Urothelium cell line (cell line): ENCODE results near the gene TRIM38.

Source experiments
- DNase-seq: peaks from one replicate; pipeline ENCODE4 v3.0.0; 2011; ENCODE audit warnings: low spot score, mixed read lengths
- FAIRE-seq: peaks from 2 replicates; lab custom pipeline; 2011; peaks lifted over from hg19 to GRCh38; lab: Jason Lieb, UNC

The TRIM38 gene

DNA sequence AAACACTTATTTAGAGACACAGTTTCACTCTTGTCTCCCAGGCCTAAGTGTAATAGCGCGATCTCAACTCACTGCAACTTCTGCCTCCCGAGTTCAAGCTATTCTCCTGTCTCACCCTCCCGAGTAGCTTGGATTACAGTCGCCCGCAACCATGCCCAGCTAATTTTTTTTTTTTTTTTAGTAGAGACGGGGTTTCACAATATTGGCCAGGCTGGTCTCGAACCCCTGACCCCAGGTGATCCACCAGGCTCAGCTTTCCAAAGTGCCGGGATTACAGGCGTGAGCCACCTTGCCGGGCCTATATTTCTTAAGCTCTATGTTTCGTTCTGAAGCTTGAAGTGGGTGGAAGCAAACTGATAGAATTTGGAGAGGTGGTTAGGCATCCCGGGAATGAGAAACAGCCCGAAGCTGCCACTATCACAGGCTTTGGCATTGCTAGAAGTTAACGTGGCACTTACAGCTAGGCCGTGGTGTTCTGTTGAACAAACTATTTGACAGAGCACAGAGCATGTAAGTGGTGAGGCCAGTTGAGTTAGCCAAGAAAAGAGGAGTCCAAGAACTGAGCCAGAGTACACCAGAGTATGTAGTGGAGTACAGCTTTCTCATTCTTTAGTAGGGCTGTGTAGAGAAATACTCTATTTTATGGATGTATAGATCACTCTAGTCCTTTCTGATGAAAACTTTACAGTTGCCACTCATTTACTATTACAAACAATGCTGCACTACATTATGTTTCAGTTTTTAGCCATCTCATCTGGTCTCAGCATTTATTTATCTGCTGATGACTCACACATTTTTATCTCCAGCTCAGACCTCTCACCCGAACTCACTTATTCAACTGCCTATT, 62.7 kb downstream of the TRIM38 start:
- FAIRE-seq (no peak), DNase-seq (no peak)

DNA sequence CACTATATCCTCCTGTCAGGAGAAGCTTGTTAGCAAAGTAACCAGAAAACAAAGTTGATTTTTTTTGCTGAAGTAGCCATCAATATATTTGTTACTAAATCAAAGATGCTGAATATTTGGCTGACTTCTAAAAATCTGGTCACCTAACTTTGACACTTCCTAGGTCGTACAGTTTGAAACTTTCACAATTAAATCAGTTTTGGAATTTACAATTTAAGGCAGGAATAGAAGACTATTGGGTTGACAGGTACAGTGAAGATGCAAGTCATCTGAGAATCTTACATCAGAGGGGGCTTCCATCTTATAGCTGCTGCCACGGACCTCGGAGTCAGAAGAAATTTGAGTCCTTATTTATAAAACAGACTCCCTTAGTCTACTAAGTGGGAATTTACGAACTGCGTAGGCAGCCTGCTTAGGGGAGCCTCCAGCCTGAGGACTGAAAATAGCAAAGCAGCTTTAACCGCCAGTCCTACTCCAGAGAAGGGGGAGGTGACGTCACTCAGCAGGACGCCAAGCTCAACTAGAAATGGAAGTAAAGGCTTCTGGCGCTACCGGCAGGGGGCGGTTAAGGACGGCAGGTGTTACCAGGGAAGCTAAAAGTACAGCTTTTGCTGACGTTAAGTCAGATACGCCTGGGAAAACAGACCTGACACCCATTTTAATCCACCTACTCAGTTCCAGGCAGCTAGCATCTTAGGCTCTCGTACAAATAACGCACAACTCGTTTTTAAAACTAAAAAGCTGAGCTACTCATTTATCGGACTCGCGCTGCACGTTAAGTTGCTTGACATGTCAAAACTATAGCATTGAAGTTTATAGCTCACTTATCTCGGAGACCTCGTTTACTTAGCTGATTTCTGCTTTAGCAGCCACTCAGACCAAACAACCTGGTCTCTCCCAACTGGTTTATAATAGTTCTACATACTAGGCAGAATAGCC, 63.6 kb downstream of the TRIM38 start:
- DNase-seq (peak; percentile 53), FAIRE-seq (no peak)

DNA sequence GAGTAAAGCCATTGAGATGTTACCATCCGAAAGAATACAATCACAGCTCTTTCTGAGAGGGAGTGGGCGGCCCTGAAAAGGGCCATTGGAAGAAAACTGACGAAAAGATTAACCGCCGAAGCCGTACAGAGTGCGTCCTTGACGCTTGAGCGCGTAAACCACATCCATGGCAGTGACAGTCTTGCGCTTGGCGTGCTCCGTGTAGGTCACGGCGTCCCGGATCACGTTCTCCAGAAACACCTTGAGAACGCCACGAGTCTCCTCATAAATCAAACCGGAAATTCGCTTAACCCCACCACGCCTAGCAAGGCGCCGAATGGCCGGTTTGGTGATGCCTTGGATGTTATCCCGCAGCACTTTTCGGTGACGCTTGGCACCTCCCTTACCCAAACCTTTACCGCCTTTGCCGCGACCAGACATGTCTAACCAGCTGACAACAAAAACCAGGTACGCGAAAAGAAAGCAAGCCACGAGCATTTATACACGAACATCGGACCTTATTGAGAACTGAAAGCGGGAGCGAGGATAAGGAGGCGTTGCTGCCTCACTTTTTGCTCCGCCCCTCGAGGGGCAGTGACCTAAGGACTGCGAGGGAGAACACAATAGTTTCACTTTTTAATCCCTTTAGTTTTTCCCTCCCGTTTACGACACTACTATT, 64.4 kb downstream of the TRIM38 start:
- FAIRE-seq (peak; percentile 61), DNase-seq (peak; percentile 66)

DNA sequence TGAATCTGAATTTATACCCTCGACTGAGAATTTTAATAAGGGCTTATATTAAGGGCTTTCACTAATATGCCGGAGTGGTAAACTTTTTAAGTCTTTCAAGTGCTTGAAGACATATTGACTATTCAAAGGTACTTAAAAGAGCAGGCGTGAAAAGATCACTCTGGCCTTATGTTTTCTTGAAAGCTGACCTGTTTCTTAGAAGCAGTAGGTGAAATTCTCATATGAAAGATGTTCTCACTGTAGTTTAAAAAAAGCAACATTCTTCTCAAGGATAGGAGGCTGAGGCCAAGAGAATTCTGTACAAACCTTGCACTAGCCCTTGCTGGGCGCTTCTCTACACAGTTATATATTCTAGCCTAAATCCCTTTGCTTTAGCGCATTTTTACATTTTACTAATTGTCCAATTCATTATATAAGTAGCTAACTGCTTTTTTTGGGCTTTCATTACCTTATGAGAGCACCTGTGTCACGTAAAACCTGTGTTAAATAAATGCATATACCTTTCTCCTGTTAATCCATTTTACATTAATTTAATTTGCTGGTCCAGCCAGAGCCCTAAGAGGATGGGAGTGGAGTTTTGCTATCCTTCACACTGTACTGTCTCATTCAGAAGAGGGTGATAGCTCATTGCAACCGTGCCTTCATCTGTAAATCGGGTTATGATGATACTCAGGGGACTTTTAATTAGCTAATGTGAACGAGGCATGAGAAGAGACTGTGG, 65.0 kb downstream of the TRIM38 start:
- FAIRE-seq (no peak), DNase-seq (no peak)

DNA sequence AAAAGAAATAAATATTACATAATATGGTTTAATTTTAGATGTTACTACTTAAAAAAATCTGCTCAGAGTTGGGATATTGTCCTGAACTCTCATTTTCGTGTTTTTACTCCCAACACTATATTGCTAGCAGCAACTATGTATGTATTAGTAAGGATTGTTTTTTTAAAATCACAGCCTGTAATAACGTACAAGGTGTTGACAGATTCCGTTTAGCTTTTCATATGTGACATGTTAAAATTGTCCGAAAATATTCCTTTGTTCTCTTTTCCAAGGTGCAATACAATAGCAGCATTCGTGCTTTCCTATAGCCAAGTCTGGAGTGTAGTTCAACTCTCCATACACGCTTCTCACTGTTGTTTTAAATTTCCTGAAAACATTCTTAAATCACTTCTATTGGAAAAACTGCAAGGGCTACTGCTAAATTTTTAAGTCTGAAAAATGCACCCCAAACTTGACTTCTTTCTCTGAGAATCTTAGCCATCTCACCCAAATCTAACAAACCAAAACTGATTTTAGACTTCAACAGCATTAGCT, 65.7 kb downstream of the TRIM38 start:
- FAIRE-seq (no peak), DNase-seq (no peak)

DNA sequence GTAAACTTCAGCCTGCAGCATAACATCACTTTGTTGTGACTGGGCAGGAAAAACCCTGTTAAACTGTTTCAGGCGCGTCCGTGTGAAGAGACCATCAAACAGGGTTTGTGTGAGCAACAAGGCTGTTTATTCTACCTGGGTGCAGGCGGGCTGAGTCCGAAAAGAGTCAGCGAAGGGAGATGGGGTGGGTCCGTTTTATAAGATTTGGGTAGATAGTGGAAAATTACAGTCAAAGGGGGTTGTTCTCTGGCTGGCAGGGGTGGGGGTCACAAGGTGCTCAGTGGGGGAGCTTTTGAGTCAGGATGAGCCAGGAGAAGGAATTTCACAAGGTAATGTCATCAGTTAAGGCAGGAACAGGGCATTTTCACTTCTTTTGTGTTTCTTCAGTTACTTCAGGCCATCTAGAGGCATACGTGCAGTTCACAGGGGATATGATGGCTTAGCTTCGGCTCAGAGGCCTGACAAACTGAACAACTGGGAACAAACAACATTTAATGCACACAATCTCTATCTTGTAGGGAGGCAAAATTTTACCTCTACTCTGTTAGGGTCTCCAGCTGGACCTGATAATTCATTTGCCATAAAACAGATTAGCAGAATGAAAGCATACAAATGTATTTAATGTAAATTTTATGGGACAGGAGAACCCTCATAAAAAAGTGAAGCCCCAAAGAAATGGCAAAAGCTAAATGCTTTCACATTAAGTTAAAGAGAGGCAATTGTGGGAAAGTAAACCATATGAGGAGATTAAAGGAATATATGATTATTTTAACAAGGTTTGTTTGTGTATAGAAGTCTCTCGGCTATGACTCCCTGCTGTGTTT, 66.4 kb downstream of the TRIM38 start:
- no peak for DNase-seq
- FAIRE-seq, result no peak

DNA sequence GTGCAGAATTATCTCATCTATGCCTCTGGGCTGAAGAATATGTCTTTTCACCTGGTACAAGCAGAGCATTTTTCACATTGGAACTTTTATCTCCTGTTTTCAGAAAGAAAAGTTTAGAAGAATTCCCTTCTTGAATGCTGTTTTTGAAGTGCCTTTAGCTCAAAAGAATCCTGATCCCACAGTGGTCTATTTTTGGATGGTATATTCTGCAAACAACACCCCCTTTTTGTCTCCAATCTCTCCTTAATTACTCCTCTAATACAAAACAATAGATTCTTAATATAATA, 66.9 kb downstream of the TRIM38 start:
- no peak for DNase-seq
- FAIRE-seq, result no peak

DNA sequence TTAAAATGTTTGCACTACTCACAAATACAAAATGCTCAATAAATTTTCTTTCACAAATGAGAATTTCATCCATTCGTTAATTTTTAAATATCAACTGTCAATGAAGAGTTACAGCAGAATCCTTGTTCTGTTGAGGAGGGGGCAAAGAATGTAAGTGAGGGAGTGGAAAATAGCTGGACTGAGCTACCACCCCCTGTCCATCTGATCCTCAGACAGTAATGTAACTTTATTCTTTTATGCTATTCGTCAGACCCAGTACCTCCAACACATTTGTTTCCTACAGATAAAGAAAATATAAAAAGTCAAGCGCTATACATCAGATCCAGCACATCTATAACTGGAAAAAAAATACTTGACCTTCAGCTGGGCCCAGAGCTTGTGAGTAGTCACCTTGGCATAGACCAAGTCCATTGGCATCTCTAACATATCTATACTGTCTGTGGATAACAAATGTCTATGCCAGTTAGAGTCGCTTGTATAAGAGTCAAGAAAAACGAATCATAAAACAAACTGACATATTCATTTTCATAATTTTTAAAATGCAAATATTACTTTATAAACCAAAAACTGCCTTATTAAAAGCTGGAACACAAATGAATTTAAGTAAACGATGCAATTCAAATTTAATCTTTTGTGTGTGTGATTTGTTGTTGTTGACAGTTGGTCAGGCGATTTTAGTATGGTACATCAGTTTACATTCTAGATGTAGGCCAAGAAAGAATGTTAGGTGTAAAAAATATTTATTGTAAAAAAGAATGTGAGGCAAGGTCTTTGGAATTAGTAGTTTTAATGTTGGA, 67.5 kb downstream of the TRIM38 start:
- no peak for FAIRE-seq

DNA sequence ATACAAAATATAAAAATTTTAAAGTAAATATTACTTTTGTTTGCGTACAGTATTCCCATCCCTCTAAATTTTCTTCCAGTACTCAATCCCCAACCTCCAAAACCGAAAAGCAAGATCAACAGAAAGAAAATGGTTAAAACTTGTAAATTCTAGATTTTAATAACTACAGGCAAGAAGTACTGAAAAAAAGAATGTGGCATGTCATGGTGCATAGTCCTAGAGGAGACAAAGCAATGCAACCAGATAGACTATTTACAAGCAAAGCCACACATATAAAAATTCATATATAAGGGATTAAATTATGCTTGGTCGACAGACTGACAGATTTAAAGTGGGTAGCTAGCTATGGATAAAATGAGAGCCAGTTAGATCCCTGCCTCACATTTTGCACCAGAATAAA, 68.1 kb downstream of the TRIM38 start:
- FAIRE-seq (no peak), DNase-seq (no peak)

More for the DNA sequence above, 67.5 kb downstream of the TRIM38 start:
- no peak for DNase-seq

DNA sequence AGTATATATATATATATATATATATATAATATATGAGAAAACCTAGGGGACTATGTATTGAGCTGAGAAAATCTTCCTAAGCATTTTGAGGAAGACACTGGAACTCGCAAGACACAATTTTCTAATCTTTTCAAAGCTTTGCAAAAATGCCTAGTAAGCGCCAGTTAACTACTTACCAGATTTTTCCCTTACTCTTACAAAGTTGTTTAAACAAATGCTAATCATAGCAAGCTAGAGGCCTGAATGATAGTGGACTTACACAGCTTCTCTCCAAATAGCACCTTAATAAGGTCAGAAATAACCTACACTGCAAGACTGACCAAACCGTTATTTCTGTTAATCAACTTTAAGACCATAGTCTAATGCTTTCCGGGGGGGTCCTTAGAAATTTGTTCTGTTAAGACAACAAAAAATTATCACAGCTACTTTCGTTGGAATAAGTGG, 68.6 kb downstream of the TRIM38 start:
- DNase-seq, result no peak
- no peak for FAIRE-seq

DNA sequence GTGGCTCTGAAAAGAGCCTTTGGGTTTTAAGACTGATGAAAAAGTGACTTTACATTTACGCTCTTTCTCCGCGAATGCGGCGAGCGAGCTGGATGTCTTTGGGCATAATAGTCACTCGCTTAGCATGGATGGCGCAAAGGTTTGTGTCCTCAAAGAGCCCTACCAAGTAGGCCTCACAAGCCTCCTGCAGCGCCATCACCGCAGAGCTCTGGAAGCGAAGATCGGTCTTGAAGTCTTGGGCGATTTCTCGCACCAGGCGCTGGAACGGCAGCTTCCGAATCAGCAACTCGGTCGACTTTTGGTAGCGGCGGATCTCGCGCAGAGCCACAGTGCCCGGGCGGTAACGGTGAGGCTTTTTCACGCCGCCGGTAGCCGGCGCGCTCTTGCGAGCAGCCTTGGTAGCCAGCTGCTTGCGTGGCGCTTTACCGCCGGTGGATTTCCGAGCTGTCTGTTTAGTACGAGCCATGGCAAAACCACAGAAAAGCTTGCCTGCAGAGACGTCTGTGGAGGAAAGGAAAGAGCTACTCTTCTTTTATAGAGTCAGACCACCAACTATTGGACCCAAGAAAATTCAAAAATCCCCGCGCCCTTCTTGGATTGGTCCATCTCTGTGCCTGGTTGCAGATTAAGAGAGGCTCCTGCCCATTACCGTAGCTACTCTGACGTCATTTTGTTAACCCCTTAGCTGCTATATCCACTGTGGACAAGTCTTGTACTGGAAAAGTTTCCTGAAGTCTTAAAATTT, 69.2 kb downstream of the TRIM38 start:
- FAIRE-seq (no peak), DNase-seq (peak; percentile 84)

DNA sequence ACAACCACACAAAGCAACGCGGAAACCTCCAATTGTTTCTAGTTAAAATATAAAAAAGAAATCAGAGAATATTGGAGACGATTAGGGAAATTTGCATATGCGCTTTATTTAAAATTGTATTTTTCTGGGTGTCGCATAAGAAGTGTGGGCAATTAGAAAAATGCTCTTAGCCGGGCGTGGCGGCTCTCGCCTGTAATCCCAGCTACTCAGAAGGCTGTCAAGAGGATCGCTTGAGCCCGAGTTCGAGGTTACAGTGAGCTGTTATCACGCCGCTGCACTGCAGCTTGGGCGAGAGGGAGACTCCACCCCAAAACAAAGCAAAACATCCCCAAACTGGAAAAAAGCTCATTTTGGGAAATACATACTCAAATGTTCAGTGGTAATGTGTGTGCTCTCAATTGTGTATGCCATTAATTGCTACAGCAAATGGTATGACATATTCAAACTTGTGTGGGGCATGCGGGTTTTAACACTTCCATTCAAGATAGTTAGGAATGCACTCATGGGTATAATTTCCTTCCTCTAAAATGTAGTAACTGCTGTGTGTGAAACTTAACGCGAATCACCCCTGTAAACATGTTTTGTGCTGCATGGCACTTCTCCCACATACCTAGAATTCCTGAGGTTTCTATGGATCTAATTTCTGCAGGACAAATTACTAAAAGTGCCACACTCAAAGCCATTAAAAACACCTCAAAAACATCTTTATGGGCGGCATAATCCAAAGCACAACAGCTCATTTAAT, 69.9 kb downstream of the TRIM38 start:
- DNase-seq, result no peak
- FAIRE-seq, result no peak

DNA sequence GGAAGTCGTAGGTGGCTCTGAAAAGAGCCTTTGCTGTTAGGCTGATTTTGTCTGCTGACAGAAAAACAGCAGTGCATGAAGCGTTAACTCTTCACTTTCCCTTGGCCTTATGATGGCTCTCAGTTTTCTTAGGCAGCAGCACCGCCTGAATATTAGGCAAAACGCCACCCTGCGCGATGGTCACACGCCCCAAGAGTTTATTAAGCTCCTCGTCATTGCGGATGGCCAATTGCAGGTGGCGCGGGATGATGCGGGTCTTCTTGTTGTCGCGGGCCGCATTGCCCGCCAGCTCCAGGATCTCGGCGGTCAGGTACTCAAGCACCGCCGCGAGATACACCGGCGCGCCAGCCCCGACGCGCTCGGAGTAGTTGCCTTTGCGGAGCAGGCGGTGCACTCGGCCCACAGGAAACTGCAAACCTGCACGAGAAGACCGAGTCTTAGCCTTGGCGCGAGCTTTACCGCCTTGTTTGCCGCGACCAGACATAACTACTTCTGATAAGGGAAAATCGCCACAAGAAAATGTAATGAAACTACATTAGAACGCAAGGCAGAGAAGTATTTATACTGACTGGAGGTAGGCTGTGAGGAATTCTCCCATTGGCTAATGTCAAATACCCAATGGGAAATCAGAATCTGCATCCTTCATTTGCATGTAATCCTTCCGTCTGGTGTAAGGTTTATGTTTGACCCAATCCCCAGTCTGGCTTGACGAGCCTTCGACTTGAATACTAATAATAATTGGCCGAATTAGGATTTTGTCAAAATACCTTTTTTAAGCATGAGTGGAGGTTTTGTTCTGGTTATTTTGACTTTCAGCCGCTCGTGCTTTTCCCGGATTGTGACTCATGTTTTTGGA, 70.7 kb downstream of the TRIM38 start:
- DNase-seq (peak; percentile 79), FAIRE-seq (no peak)

DNA sequence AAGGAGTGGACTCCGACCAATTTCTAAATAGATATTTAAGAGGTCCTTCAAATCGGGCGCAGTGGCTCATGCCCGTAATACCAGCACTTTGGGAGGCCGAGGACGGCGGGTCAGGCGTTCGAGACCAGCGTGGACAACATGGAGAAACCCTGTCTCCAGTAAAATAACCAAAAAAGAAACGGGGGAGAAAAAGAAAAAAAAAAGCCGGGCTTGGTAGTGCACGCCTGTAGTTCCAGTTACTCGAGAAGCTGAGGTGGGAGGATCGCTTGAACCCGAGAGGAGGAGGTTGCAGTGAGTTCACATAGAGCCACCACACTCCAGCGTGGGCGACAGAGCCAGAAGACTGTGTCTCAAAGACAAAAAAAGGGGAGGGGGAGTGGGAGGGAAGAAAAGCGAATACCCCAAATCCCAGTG, 71.3 kb downstream of the TRIM38 start:
- FAIRE-seq, result no peak
- DNase-seq, result no peak

DNA sequence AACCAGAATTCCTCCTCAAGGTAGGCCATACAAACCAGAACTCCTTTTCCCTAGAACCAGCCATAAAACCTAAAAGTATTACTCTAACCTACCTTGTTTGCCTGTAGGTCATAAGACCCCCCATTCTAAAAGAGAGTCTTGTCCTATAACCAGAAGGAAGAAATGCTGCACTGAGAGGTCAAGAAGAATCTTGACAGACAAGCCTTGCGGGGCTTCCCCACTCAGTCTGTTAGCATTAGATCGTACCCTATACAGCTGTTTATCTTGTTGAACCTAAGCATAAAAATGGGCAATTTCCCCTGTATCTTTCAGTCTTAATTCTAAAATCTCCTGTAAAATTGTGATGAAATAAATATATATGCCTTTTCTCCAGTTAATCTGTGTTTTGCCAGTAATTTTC, 72.3 kb downstream of the TRIM38 start:
- no peak for FAIRE-seq

More for the DNA sequence above, 72.3 kb downstream of the TRIM38 start:
- DNase-seq, result no peak
